GM12891 (cell line): ENCODE measurements around the gene TTN.

Experiments used
- PAX5 ChIP-seq: IDR thresholded peaks from 2 replicates; pipeline ENCODE4 v1.6.1; 2011; ENCODE audit warnings: low read length, moderate library complexity, mild to moderate bottlenecking; ENCODE audit not compliant: insufficient read depth, severe bottlenecking
- POLR2A ChIP-seq: IDR thresholded peaks from 2 replicates; pipeline ENCODE4 v1.6.1; 2011; ENCODE audit warnings: low read depth, low read length, control low read depth
- POLR2AphosphoS5 ChIP-seq: IDR thresholded peaks from 2 replicates; pipeline ENCODE4 v1.6.1; 2011; ENCODE audit warnings: low read depth, low read length, control low read depth
- POU2F2 ChIP-seq: IDR thresholded peaks from 2 replicates; pipeline ENCODE4 v1.6.1; 2011; ENCODE audit warnings: low read depth, mild to moderate bottlenecking, control low read depth, low read length, moderate library complexity
- SPI1 ChIP-seq: IDR thresholded peaks from 2 replicates; pipeline ENCODE4 v1.6.1; 2011; ENCODE audit warnings: low read depth, low read length, control low read depth
- TAF1 ChIP-seq: IDR thresholded peaks from 2 replicates; pipeline ENCODE4 v1.6.1; 2011; ENCODE audit warnings: low read depth, low read length, control low read depth

DNA sequence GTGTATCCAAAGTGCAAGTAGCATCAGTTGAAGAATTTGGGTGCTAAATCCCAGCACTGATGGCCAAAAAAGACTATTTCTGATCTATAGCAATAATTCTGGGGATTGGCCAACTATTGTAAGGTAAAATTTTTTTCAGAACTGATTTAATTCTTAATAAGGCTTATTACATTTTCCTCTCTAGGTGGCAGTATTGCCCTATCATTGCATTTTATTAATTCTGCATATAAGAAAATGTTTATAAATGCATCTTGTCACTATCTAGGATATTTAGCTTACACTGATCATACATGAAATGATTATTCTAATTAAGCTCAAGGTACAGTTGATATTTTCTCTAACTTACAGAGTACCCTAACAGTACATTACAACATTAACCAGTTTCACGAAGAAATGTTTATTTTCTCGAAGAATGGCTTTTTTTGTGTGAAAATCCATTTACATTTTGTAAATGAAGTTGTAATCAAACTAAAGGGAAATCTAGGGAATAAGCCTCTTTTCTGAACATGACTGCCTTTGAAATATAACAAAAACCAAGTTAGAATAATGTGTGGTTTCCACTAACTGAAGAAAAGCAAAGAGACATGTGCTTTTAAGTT, 11.0 kb downstream of the TTN start:
- TF ChIP-seq TAF1: no peak
- TF ChIP-seq POLR2A: no peak
- no peak for TF ChIP-seq POU2F2
- TF ChIP-seq POLR2AphosphoS5: no peak
- no peak for TF ChIP-seq SPI1
- no peak for TF ChIP-seq PAX5
